NCI-H1105 treated with DMSO at 0.1 percent for 48 hours (cell line): Measurements from ENCODE around the gene DQX1.

Experiments used
- DNase-seq: peaks from one replicate; lab custom pipeline; 2025; lab: John Stamatoyannopoulos, UW

Gene DQX1

DNA sequence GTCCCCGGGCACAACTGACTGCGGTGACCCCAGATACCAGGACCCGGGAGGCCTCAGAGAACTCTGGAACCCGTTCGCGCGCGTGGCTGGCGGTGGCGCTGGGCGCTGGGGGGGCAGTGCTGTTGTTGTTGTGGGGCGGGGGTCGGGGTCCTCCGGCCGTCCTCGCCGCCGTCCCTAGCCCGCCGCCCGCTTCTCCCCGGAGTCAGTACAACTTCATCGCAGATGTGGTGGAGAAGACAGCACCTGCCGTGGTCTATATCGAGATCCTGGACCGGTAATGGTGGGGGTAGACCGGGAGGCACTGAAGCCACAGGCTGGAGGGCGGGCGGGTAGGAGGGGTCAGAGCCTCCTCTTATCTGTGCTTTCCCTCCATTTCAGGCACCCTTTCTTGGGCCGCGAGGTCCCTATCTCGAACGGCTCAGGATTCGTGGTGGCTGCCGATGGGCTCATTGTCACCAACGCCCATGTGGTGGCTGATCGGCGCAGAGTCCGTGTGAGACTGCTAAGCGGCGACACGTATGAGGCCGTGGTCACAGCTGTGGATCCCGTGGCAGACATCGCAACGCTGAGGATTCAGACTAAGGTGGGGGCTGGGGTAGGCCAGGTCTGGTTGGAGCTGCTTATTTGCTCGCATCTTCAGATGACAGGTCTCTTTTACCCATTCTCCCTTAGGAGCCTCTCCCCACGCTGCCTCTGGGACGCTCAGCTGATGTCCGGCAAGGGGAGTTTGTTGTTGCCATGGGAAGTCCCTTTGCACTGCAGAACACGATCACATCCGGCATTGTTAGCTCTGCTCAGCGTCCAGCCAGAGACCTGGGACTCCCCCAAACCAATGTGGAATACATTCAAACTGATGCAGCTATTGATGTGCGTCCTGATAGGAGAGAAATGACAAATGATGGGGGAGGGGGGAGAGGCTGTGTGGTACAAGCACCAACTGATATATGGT lies 4.5 kb upstream of the DQX1 start:
- peak; percentile 10 for DNase-seq

GRCh38 chr2:74529357-74530238 lies 3.6 kb upstream of the DQX1 start, which contains the start of the genes AUP1 and HTRA2:
Gene AUP1 (minus strand): TSS chr2:74529706. CDS start chr2:74529629, 77 bp downstream.
Gene HTRA2 (plus strand): TSS chr2:74529933. CDS start chr2:74530007, 74 bp downstream.
- DNase-seq: peak; percentile 96

DNA sequence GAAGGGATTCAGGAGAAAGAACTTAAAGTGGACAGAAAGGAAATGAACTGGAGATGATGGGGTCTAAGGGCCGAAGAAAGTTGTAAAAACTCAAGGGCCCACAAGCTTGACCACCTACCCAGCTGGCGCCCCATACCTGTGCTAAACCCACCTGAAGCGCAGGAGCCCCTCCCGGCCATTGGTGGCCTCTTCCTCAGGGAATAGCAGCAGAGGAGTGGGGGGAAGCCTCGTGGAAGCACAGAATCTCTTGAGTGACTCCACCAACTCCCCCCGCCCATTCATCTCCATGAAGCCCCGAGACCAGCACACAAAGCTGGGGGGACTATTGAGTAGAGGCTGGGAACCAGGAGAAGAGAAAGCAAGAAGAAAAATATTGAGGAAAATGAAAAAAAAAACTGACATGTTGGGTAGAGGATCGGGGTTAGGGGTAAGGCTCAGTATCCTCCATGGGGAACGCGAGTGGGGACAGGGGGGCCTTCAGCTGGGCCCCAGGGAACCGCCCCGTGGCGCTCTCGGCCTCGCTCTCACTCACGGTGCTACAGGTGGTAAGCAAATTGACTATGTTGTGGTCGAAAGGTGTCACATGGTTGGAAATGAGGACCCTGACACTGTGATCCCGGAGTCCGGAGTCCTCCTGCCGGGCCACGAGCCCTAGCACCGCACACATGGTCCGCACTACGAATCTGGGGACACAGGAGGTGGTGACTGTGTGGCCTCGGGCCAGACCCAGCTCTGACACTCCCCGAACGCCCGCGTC lies 2.7 kb upstream of the DQX1 start:
- DNase-seq: no peak

GRCh38 chr2:74527741-74528140 lies 1.7 kb upstream of the DQX1 start:
- DNase-seq: no peak

GRCh38 chr2:74526649-74527230 lies 709 bp upstream of the DQX1 start:
- no peak for DNase-seq

- no peak for DNase-seq
Measured at GRCh38 chr2:74524955-74525716, 895 bp downstream of the DQX1 start.

GRCh38 chr2:74524005-74524404 lies 2.0 kb downstream of the DQX1 start:
- no peak for DNase-seq

GRCh38 chr2:74522516-74522915 lies 3.5 kb downstream of the DQX1 start:
- no peak for DNase-seq

- DNase-seq: no peak
Measured at GRCh38 chr2:74516650-74517049, 9.4 kb downstream of the DQX1 start.

GRCh38 chr2:74515981-74516633 lies 9.9 kb downstream of the DQX1 start:
- no peak for DNase-seq

DNA sequence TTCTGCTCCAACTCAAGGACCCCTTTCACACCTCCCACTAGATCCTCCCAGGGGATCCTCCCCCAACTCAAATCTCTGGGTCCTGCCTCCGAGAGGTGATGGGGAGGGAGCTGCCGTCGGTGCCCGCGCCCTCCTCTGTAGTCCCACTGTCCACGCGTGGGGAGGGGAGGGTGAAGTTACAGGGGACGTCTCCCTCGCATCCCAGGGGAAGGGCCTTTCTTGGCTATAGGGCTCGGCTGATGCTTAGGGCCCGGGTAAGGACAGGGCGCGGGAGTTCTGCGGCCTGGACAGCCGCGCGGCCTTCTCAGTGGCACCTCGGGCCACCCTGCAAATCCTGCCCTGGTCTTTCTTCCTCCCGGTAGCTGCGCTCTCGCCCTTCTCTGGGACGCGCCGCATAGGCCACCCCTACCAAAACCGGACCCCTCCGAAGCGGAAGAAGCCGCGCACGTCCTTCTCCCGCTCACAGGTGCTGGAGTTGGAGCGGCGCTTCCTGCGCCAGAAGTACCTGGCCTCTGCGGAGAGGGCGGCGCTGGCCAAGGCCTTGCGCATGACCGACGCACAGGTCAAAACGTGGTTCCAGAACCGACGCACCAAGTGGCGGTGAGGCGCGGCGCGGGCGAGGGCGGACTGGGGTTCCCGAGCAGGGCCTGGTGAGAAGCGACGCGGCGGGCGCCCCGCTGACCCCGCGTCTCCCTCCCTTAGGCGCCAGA lies 10.6 kb downstream of the DQX1 start:
- DNase-seq: no peak

- no peak for DNase-seq
Measured at GRCh38 chr2:74514368-74515270, 11.4 kb downstream of the DQX1 start, which contains the start of gene TLX2. Gene TLX2 (plus strand): TSS chr2:74514450. CDS start chr2:74514807, 357 bp downstream.

DNA sequence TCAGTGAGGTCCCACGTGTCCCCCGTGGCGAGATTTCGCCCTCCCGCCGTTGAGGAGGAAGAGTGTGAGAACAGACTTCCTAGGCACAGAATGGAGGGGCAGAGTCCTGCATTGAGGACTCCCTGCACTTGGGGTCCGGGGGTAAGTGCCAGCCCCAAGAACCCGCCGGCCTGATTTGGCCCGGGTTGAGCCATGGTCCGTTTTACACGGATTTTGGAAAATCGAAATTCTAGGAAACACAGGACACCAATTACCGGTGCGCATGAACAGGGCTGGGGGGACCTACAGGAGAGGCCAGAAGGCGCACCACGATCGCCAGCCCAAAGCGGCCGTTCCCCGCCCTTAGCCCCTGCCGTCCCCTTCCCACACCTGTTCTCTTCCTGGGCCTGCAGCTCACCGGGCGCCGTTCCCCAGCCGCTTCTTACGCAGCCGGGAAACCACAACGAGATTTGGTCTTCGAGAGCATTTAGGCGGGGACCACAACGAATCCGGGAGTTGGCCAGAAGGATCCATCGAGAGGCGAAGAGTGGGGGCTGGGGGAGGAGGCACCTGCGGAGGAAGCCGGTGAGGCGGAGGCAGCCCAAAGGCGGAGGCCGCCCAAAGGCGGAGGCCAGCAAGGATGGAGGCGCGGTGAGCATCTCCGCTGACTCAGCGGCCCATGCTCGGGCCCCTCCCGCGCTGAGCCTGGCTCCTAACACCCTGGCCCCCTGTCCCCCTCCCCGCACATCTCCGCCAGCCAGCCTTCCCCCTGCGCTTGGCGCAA lies 12.2 kb downstream of the DQX1 start:
- DNase-seq: peak; percentile 16

DNA sequence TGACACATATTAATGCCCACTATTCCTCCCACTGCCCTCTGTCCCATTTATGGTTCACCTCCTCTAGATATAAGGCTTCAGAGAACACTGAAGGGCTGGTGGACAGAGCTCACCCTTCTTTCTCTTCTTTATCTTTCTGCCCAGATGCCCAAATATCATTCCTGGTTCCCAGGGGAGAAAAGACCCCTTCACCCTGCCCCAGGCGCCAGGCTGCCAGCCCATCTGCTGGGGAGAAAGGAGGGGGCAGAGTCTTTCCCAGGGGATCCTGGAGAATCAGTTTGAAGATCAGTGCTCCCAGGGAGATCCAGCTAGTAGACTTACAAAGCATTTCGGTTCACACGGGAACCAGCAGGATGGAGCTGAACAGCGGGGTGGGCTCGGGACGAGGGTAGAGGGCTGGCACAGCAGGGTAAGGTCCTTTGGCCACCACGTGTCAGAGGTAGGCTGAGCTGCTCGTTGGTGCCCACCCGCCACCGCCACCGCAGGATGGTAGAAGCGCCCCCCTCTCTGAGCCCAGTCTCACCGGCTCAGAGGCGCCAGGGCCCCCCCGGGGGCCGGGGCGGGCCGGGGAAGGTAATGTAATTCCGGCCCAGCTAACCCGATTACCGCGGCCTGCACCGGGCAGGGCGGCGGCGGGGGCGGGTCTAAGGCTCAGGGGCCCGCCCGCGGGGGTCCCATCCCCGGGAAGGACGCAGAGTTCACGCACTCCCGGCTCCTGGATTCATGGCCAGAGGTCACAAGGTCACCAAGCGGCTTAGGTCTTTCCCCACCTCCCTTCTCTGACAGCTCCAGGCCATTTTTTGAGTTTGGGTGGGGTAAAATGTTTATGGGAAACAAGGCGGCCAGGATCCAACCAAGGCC lies 13.1 kb downstream of the DQX1 start:
- DNase-seq: no peak

DNA sequence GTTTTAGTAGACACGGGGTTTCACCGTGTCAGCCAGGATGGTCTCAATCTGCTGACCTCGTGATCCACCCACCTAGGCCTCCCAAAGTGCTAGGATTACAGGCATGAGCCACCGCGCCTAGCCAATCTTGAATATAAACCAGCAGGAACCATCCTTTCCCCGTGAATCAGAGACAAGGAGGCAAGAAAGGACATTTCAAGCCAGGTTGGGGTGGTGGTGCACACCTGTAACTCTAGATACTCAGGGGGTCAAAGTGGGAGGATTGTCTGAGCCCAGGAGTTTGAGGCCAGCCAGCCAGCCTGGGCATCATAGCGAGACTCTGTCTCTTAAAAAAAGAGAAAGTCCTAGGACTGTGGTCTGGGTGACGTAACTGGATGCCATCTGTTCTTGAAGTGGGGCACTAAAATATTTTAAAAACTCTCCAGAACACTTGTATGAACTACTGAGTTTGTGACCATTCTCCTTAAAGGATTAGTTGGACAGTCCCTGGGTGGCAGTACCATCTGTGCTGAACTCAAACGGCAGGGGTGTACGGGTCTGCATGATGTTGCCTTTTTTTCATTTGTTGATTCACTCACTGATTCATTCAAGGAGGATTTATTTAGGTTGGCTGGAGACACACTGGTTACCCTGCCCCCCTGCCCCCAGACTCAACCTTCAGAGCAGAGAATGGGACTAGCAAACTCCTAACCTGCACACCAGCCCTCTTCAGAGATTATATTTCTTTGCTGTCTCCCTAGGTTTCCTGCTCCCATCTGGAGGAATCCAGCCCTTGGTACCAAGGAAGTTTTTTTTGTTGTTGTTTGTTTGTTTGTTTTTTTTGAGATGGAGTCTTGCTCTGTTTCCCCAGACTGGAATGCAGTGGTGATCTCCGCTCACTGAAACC lies 14.7 kb downstream of the DQX1 start:
- DNase-seq: no peak

GRCh38 chr2:74510272-74510671 lies 15.8 kb downstream of the DQX1 start:
- DNase-seq: no peak
